ENCODE measurements around the gene TAF1.

DNA sequence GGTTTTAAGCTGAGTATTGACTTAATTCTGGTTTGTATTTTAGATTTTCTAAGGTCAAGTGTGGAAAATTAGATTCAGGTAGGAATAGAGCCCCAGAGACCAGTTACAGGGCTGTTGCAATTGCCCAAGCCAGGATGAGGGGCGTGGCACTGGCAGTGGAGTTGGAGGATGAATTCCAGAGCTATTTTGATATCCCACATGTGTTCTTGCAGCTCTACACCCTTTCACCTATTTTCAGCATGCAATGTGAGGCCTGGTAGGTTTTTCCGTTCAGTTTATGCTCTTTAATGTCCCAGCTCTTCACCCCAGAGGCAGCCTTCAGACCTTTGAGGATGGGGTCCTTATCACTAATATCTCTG lies 148.9 kb downstream of the TAF1 start:
- TF ChIP-seq, protein P1, sequence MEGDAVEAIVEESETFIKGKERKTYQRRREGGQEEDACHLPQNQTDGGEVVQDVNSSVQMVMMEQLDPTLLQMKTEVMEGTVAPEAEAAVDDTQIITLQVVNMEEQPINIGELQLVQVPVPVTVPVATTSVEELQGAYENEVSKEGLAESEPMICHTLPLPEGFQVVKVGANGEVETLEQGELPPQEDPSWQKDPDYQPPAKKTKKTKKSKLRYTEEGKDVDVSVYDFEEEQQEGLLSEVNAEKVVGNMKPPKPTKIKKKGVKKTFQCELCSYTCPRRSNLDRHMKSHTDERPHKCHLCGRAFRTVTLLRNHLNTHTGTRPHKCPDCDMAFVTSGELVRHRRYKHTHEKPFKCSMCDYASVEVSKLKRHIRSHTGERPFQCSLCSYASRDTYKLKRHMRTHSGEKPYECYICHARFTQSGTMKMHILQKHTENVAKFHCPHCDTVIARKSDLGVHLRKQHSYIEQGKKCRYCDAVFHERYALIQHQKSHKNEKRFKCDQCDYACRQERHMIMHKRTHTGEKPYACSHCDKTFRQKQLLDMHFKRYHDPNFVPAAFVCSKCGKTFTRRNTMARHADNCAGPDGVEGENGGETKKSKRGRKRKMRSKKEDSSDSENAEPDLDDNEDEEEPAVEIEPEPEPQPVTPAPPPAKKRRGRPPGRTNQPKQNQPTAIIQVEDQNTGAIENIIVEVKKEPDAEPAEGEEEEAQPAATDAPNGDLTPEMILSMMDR (IDR thresholded peaks at IDR 0.05) = no peak
- no peak for TF ChIP-seq SIN3A (IDR thresholded peaks at IDR 0.05; ENCODE audit: borderline replicate concordance, insufficient read depth, low read depth, low read length)
